Colonic mucosa (tissue), 4 donors: ENCODE data around the gene RRM2. TPM values are rescaled to one million over a fixed set of nuclear protein-coding genes. Genes with fewer than 3 reads are reported as not detected.

Source experiments
- DNase-seq: peaks from one replicate; pipeline ENCODE4 v3.0.0-alpha.2; 2020
- H3K27ac ChIP-seq: fragments of 200-600 bp; one replicate; pipeline ENCODE4 v1.8.0; 2021
- H3K27me3 ChIP-seq: fragments of 200-600 bp; one replicate; pipeline ENCODE4 v1.8.0; 2021
- H3K36me3 ChIP-seq: fragments of 200-600 bp; one replicate; pipeline ENCODE4 v1.8.0; 2021
- H3K4me1 ChIP-seq: fragments of 200-600 bp; one replicate; pipeline ENCODE4 v1.8.0; 2021; ENCODE audit warnings: mild to moderate bottlenecking
- H3K4me3 ChIP-seq: fragments of 200-600 bp; one replicate; pipeline ENCODE4 v1.8.0; 2021
- H3K9ac ChIP-seq, 2 donors: one replicate each; pipeline ENCODE4 v1.7.0; 2013; ENCODE audit warnings: control low read depth in 2 of 2, low read depth in 2 of 2, low read length in 2 of 2
- H3K9me3 ChIP-seq: fragments of 200-600 bp; one replicate; pipeline ENCODE4 v1.8.0; 2021
- CTCF ChIP-seq: fragments of 200-600 bp; IDR thresholded peaks from one replicate; pipeline ENCODE4 v1.8.0; 2022; ENCODE audit warnings: antibody characterized with exemption, mild to moderate bottlenecking
- intact Hi-C: fragments of 100-400 bp; cut with DNase I; formaldehyde crosslinking; loops from one replicate; pipeline ENCODE4 v1.14.1; 2022
- total RNA-seq, 2 donors: library from RNA; stranded (reverse); fragmentation: NEBNext Ultra II Directional in 1 of 2; extraction: Animal tissue kit (Norgen Biotek cat#: 25700) in 1 of 2; gene quantifications; one replicate each; pipeline ENCODE4 v1.2.1, GENCODE V29; 2021
- donor health status: healthy.
- donor health status: DM: no; HTN: no; CAD: no.
- donor health status: DM: no; HTN: no; CAD: no.

RRM2 gene
- total RNA-seq, 2 donors from 2014 or later: 54.3 to 216 TPM

- no peaks in the 10 kb centered on the region for H3K36me3 ChIP-seq
- intact Hi-C loops: no loop called here
- no peak overlapping the region for H3K9ac ChIP-seq
- no peak for DNase-seq
- no peaks in the 10 kb centered on the region for H3K9me3 ChIP-seq
- peaks cover 36% of the 10 kb centered on the region for H3K27me3 ChIP-seq
- H3K4me1 ChIP-seq: peaks cover 5% of the 10 kb centered on the region
- H3K27ac ChIP-seq: no peak overlapping the region
- no peak overlapping the region for H3K4me3 ChIP-seq
- TF ChIP-seq CTCF: no peak
Measured at GRCh38 chr2:10076988-10077527, 45.5 kb upstream of the RRM2 start.

GRCh38 chr2:10078001-10078400, 44.5 kb upstream of the RRM2 start:
- Histone ChIP-seq H3K9me3 (no peaks in the 10 kb centered on the region), H3K4me3 (no peak overlapping the region), H3K27ac (no peak overlapping the region), H3K4me1 (peaks cover 5% of the 10 kb centered on the region), H3K27me3 (peaks cover 40% of the 10 kb centered on the region), H3K9ac (no peak overlapping the region), H3K36me3 (no peaks in the 10 kb centered on the region)
- no peak for TF ChIP-seq CTCF
- intact Hi-C loops: no loop called here
- no peak for DNase-seq

DNA sequence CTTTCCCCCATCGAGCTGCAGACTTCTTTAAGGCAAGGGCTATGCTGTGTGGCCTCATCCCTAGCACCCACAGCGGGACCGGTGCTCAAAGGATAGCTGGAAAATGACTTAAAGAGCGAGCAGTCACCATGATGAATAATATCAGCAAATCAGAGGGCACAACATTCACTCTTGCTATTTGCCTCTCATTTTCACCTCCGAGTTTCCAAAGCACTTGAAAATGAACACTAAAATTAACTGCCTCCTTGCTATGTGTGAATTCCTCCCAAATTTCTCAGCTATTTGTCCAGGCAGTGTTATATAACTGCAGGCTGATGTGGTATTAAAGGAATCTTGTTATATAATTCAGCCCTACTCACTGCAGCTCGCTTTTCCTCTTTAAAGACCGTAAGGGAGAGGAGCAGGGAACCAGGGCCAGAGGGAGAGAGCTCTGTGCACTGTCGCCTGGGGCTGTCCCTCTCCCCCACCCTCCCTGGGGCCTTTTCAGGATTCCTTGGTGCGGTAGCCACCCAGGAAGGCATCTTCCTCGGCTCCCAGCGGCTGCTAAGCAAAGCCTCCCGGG, 43.8 kb upstream of the RRM2 start:
- no peak for TF ChIP-seq CTCF
- intact Hi-C loops: no loop called here
- Histone ChIP-seq H3K4me3 (peak overlapping the region; percentile 48), H3K4me1 (peaks cover 5% of the 10 kb centered on the region), H3K9ac (peak overlapping the region in 1 of 2 donors; percentile 51), H3K27ac (peak overlapping the region; percentile 57), H3K9me3 (no peaks in the 10 kb centered on the region), H3K27me3 (peaks cover 40% of the 10 kb centered on the region), H3K36me3 (no peaks in the 10 kb centered on the region)
- DNase-seq: no peak

DNA sequence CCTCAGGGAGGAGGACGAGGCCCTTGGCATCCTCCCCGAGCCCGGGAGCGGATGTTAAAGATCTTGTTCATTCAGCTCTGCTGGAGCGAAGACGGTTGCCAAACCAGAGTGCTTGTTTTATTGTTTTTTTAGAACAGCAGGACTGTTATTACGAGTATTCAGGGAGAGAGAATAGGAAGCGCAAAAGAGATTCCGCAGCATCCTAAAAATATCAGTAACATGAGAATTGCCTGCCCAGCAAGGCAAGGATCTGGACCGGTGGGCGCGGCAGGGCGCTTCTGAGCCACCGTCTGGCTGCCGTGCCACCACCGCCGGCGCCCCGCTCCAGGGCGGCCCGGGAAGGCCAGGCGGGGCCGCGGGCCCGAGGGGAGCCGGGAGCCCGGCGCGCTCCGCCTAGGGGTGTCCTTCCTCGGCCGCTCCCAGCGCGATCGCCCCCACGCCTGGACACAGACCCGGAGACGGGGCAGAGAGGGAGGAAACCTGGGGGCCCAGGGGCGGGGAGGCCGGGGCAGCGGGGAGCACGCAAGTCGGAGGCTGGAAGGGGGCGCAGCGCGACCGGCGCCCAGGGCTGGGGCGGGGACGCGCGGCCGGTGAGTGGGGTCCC, 43.2 kb upstream of the RRM2 start:
- Histone ChIP-seq H3K4me1 (peaks cover 5% of the 10 kb centered on the region), H3K27ac (peak overlapping the region; percentile 57), H3K36me3 (no peaks in the 10 kb centered on the region), H3K9me3 (no peaks in the 10 kb centered on the region), H3K4me3 (peak overlapping the region; percentile 48), H3K27me3 (peaks cover 40% of the 10 kb centered on the region), H3K9ac (peak overlapping the region; percentile 51 to 52)
- no peak for TF ChIP-seq CTCF
- intact Hi-C loops: no loop called here
- DNase-seq: no peak

- no peak for TF ChIP-seq CTCF
- Histone ChIP-seq H3K9me3 (no peaks in the 10 kb centered on the region), H3K4me1 (peaks cover 5% of the 10 kb centered on the region), H3K4me3 (peak within 1 kb of the TSS; percentile 48), H3K36me3 (no peaks in the 10 kb centered on the region), H3K27ac (peak within 1 kb of the TSS; percentile 57), H3K9ac (peak within 1 kb of the TSS; percentile 51 to 52), H3K27me3 (peaks cover 40% of the 10 kb centered on the region)
- no peak for DNase-seq
- intact Hi-C loops: no loop called here
Measured at GRCh38 chr2:10079870-10080535, 42.5 kb upstream of the RRM2 start, which contains the start of gene CYS1. TSS of gene CYS1 (minus strand) at chr2:10080411. CDS start at chr2:10080223, 188 bp downstream.
